ENCODE data around the gene FAM187B.

Gene FAM187B

GRCh38 chr19:35231956-35232645 is 3.6 kb upstream of the FAM187B start:
- no peak for DNase-seq (ENCODE audit: low read depth)
- H3K4me3 ChIP-seq (ENCODE audit: low read depth, low read length), result no peak overlapping the region
- TF ChIP-seq CTCF (IDR thresholded peaks at IDR 0.05; ENCODE audit: low read depth, low read length, missing control alignments), result no peak

- TF ChIP-seq CTCF (IDR thresholded peaks at IDR 0.05; ENCODE audit: low read depth, low read length, missing control alignments), result no peak
- no peak for DNase-seq (ENCODE audit: low read depth)
- H3K4me3 ChIP-seq (ENCODE audit: low read depth, low read length), result no peak overlapping the region
Observed at GRCh38 chr19:35229601-35230000, 1.1 kb upstream of the FAM187B start.

GRCh38 chr19:35226748-35227147 is 1.8 kb downstream of the FAM187B start:
- DNase-seq (ENCODE audit: low read depth), result no peak
- H3K4me3 ChIP-seq (ENCODE audit: low read depth, low read length), result no peak overlapping the region
- TF ChIP-seq CTCF (IDR thresholded peaks at IDR 0.05; ENCODE audit: low read depth, low read length, missing control alignments), result no peak

GRCh38 chr19:35225951-35226350 is 2.6 kb downstream of the FAM187B start:
- TF ChIP-seq CTCF (IDR thresholded peaks at IDR 0.05; ENCODE audit: low read depth, low read length, missing control alignments), result no peak
- no peak overlapping the region for H3K4me3 ChIP-seq (ENCODE audit: low read depth, low read length)
- DNase-seq (ENCODE audit: low read depth), result no peak

GRCh38 chr19:35224681-35225571 is 3.6 kb downstream of the FAM187B start:
- TF ChIP-seq CTCF (IDR thresholded peaks at IDR 0.05; ENCODE audit: low read depth, low read length, missing control alignments), result no peak
- no peak for DNase-seq (ENCODE audit: low read depth)
- no peak overlapping the region for H3K4me3 ChIP-seq (ENCODE audit: low read depth, low read length)

- no peak for DNase-seq (ENCODE audit: low read depth)
- TF ChIP-seq CTCF (IDR thresholded peaks at IDR 0.05; ENCODE audit: low read depth, low read length, missing control alignments), result no peak
- no peak overlapping the region for H3K4me3 ChIP-seq (ENCODE audit: low read depth, low read length)
Observed at GRCh38 chr19:35223862-35224505, 4.6 kb downstream of the FAM187B start.
